SKM-1 (cell line): Measurements from ENCODE around the gene DCAF6.

Experiments
- DNase-seq: peaks from one replicate; lab custom pipeline; 2025; ENCODE audit not compliant: unreplicated experiment; lab: John Stamatoyannopoulos, UW

The DCAF6 gene

GRCh38 chr1:168083456-168084325, 147.2 kb downstream of the DCAF6 start:
- DNase-seq = no peak

- peak; percentile 72 for DNase-seq
These were observed 148.1 kb downstream of the DCAF6 start for GRCh38 chr1:168084396-168085231.

- DNase-seq = no peak
These were observed 149.0 kb downstream of the DCAF6 start for GRCh38 chr1:168085401-168085872.

- DNase-seq = no peak
These were observed 150.0 kb downstream of the DCAF6 start for GRCh38 chr1:168086438-168086837.

- no peak for DNase-seq
These were observed 151.2 kb downstream of the DCAF6 start for GRCh38 chr1:168087696-168088095.

GRCh38 chr1:168088511-168089325, 152.2 kb downstream of the DCAF6 start:
- no peak for DNase-seq

- no peak for DNase-seq
These were observed 153.0 kb downstream of the DCAF6 start for GRCh38 chr1:168089326-168089978.

GRCh38 chr1:168089979-168090337, 153.5 kb downstream of the DCAF6 start:
- no peak for DNase-seq

GRCh38 chr1:168090395-168090794, 153.9 kb downstream of the DCAF6 start:
- DNase-seq = no peak

- no peak for DNase-seq
These were observed 154.6 kb downstream of the DCAF6 start for GRCh38 chr1:168091063-168091462.

GRCh38 chr1:168091720-168092550, 155.5 kb downstream of the DCAF6 start:
- DNase-seq = no peak

GRCh38 chr1:168092566-168093355, 156.3 kb downstream of the DCAF6 start:
- no peak for DNase-seq

- no peak for DNase-seq
These were observed 157.1 kb downstream of the DCAF6 start for GRCh38 chr1:168093616-168094015.

GRCh38 chr1:168095476-168095875, 159.0 kb downstream of the DCAF6 start:
- no peak for DNase-seq

- DNase-seq = no peak
These were observed 160.0 kb downstream of the DCAF6 start for GRCh38 chr1:168096296-168097165.

GRCh38 chr1:168097921-168098528, 161.5 kb downstream of the DCAF6 start:
- DNase-seq = no peak

GRCh38 chr1:168098534-168099320, 162.2 kb downstream of the DCAF6 start:
- DNase-seq = no peak
